ENCODE data around the gene GSK3A. TPM values are rescaled to one million over a fixed set of nuclear protein-coding genes. Genes with fewer than 3 reads are reported as not detected.

The GSK3A gene
- total RNA-seq, 1 experiment from 2014 or later = 19.0 TPM

DNA sequence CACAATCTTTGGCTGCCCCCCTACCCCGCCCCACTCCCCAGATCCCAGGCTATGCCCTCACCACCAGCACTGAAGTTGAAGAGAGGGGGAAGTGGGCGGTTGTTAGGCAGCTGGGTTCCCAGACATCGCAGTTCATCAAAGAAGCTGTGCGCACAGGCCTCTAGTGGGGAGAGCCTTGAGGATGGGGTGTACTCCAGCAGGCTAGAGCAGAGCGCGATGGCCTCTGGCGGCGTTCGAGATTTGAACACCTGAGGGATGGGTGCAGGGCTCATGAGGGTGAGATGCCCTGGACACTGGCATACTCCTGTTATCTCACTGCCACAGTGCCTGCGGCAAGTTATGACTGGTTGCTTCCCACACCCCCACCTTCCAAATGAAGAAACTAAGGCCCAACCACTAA lies 10.0 kb downstream of the GSK3A start:
- DNase-seq (ENCODE audit: extremely low read depth, low read depth) = no peak

DNA sequence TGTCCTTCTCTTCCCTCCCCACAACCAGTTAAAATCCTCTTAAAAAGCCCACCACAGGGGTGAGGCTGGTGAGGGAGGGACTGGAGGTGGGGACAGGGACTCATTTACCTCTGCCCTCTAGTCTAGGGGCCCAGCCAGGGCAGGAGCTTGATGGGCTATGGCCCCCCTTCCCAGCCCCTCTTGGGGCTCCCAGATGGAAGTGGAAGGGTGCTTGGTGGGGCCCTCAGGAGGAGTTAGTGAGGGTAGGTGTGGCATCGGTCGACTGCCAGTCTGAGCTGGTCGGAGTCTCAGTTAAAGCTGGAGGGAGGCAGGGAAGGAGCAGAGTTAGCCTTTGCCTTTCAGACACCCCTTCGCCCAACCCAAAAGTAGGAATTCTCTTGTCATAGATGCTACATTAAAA lies 11.8 kb downstream of the GSK3A start:
- DNase-seq (ENCODE audit: extremely low read depth, low read depth) = no peak

DNA sequence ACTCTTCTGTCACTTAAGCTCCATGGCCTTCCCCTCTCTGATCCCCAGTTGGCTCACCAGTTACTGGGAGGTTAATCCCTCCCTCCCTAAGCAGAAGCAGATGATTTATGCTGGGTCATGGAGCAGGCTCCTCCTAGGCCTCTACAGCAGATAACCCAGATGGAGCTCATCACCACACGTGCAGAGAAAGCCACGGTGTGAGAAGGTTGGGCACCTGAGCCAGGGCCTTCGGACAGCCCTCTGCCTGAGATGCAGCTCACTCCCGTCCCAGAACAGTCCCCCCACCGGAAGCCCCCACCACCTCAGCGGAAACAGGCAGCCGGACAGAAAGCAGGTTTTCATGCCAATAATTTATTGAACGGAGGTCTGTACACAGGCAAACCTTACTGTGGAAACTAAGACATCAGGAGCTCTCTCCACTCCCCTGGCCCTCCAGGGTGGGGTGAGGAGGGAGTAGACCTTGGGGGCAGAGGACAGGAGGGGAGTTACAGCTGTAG lies 12.5 kb downstream of the GSK3A start:
- DNase-seq (ENCODE audit: extremely low read depth, low read depth) = no peak

DNA sequence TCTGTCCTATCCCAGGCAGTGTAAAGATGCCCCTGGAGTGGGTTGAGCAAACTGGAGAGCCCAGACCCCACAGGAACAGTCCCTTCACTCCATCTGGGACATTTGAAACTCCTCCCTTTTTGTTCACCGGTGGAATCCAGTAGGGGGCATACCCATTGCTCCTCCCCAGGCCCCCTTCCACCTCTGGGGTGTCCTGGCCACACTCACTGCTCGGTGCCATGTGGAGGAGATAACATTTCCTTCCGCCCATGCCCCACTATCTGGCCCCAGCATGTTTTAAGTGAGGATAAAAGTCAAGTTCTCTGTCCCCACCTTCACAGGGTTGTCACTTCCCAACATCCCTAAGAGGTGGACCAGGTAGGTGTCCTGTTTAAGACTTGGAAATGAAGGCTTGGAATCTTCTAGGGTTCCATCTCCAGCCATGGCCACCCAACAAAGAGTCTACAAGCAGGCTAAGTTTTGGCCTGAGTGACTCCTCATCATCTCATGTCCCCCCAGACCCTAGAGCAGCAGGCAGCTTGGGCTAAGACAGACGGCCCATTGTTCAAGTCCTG lies 13.0 kb downstream of the GSK3A start:
- no peak for DNase-seq (ENCODE audit: extremely low read depth, low read depth)

DNA sequence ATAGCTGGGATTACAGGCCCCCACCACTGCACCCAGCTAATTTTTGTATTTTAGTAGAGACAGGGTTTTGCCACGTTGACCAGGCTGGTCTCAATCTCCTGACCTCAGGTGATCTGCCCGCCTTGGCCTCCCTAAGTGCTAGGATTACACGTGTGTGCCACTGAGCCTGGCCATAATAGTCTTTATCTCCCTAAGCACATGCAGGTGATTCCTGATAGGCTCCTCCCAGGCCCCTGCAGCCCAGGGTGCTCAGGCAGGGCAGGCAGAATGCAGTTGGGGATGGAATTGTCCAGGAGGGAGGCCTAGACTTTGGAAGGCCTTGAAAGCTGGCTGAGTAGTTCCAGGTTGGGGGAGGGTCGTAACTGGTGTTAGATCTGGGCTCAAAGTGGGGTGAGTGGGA lies 13.8 kb downstream of the GSK3A start:
- DNase-seq (ENCODE audit: extremely low read depth, low read depth) = no peak

DNA sequence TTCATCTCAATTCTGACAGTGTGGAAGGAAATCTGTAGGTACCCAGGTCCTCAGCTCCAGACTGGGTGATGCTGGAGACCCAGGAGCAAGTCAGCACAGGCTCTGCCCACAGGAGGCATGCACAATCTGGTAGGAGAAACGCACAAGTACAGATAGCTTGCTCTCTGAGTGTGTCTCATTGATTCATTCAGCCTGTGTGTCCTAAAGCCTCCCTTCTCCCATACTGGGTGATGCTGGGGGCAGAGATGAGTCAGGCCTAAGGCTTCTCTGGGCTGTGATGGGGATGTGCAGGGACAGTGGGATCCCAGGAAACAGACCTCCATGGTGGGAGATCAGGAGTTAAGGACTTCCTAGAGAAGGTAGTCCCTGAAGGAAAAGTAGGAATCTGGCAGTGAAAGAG lies 15.5 kb downstream of the GSK3A start:
- DNase-seq (ENCODE audit: extremely low read depth, low read depth) = no peak

DNA sequence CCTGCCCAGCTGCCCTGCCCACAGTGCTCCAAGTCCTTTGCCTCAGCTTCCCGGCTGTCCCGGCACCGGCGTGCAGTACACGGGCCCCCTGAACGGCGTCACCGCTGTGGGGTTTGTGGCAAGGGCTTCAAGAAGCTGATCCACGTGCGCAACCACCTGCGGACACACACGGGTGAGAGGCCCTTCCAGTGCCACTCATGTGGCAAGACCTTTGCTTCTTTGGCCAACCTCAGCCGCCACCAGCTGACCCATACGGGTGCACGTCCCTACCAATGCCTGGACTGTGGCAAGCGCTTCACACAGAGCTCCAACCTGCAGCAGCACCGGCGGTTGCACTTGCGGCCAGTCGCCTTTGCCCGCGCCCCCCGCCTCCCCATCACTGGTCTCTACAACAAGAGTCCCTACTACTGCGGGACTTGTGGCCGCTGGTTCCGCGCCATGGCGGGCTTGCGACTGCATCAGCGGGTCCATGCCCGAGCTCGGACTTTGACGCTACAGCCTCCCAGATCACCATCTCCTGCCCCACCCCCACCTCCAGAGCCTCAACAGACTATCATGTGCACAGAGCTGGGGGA lies 16.6 kb downstream of the GSK3A start:
- no peak for DNase-seq (ENCODE audit: extremely low read depth, low read depth)

DNA sequence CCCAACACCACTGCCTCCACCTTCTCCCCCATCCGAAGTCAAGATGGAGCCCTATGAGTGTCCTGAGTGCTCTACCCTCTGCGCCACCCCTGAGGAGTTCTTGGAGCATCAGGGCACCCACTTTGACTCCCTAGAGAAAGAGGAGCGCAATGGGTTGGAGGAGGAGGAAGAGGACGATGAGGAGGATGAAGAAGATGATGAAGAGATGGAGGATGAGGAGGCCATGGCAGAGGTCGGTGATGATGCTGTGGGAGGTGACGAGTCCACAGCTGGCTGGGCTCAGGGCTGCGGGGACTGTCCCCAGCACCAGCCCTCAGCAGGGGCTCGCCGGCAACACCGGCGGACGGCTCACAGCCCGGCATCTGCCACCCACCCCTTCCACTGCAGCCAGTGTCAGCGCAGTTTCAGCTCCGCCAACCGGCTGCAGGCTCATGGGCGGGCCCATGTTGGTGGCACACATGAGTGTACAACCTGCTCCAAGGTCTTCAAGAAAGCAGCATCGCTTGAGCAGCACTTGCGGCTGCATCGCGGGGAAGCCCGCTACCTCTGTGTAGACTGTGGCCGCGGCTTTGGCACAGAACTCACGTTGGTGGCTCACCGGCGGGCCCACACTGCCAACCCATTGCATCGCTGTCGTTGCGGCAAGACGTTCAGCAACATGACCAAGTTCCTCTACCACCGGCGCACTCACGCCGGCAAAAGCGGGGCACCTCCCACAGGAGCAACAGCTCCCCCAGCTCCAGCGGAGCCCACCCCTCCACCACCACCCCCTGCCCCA lies 17.3 kb downstream of the GSK3A start:
- no peak for DNase-seq (ENCODE audit: extremely low read depth, low read depth)

DNA sequence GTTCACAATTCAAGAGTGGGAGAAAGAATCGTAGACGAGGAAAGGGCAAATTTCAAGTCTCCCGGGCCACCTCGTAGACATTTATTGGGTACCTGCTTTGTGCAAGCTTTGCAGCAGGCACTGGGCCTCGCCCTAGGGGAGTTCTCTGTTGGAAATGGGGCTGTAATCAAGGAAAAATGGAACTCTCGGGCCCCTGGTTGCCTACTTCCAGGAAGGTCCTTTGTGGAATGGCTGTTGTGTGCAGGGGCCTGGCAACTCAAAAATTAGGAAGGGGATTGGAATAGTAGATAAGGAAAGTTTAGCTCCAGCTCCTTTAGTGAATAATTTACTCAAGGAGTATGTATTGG lies 21.7 kb downstream of the GSK3A start:
- DNase-seq (ENCODE audit: extremely low read depth, low read depth) = no peak

DNA sequence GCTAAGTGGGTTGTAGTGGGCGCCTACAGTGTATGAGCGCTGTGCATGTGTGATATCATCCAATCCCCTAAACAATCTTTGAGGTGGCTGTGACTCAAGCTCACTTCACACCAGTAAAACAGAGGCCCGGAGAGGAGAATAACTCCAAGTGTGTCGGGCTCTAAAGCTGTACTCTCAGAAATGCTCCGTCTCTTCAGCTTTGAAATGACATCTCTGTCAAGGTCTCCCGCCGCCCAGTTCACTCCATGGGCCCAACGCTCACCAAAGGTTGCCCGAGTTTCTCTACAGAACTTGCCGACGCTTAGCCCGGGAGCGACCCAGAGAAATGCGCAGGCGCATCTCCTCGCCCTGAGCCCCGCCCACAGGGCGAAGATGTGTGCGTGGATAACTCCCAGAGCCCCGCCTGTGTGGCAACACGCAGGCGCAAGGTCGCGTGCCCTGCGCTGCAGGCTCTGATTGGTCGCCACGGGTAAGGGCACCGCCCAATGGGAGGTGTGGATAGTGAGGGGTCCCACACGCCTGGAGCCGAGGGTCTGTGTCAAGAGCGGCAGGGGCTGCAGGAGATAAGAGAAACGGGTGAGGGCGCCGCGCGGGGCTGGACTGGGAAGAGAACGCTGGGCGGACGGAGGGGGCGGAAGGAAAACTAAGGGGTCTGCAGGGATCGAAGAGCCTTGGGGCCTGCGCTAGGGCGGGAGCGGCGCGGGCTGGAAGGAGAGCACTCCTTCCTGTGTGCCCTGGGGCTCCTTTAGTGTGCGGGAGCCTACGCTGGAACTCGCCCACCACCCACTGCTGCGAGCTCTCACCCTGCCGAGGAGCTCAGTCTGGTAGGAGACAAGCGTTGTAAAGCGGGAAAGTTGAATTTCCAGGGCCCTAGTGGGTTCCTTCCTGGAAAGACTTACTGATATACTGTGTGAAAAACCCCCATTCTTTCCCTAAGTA lies 22.3 kb downstream of the GSK3A start, which contains the start of gene ZNF526:
ZNF526 (plus strand) TSS at position 501 of the 939 bp plus-strand sequence. CDS start 4,092 bp downstream, outside the sequence.
- DNase-seq (ENCODE audit: extremely low read depth, low read depth) = peak; percentile 92

DNA sequence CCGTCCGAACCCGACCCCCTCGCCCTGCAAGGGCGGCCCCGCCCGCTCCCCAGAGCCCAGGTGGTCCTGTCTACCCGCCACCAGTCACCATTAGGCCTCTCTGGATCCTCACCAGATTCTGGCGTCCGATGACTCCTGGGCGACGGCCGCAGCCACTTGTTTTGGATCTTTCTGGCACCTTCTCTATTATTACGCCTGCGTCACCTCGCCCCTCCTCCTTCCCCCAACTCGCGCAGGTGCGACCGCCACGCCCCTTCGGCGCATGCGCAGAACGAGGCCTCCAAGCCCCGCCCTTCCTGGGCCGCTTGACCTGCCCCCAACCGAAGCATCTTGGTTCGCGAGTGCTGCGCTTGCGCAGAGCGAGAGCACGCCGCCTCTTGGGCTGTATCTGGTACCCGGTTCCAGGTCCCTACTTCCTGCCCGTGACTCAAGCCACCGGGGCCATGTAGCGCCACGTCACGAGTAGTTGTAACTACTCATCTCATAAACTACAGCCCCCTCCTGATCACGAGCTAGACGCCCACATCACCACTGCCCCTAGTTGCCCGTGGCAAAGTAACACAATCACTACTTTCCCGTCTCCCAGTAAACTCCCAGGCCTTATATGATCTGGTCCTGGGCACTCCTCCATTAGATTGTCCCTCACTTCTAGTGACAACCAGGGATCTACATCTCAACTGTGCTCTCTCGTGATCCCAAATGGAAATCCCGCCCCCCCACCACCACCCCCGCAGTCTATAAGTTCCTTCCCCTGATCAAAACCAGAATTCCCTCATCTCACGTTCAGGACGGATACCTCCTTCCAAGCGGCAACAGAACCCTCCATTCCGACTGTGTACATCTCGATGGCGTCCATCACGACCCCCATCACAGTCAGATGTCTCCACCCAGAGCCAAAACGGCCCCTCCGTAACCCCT lies 24.6 kb downstream of the GSK3A start, which contains the start of gene DEDD2:
DEDD2 (minus strand) TSS at position 158 of the 918 bp plus-strand sequence. CDS start 670 bp downstream, outside the sequence.
- DNase-seq (ENCODE audit: extremely low read depth, low read depth) = peak; percentile 93

DNA sequence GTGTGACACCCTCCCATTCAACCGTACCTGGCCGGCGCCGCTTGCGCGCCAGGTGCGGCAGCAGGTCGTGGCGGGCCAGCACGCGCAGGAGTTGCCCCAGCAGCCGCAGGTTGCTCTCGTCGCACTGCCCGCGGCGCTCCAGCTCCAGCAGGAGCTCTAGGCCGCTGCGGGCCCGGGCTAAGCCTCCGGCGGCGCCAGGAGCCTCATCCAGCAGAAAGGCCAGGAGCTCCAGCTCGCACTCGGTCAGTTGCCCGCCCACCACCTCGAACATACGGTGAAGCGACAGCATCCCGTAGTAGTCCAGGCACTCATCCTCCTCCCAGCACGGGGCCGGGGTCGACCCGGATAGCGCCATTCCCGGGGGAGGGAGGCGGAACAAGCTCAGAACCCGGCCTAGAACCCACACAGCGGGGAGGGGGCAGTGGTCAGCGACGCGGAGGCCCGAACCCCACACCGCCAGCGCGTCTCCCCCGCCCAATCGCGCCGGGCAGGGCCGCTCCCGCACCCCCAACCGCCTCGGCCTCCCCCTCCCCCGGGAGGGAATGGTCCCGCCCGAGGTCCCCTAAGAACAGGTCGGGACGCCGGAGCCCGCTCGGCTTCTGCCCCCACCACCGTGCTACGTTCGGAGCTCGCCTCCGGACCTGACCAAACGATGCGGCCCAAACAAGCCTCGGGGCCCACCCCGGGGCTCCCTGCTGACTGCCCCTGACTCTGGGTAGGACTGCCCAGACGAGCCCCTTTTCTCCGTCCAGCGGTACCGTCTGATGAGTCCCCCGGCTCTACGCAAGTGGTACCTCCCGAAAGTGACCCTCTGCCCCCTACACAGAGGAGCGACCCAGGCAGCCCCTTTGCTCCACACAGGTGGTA lies 25.5 kb downstream of the GSK3A start:
- no peak for DNase-seq (ENCODE audit: extremely low read depth, low read depth)

DNA sequence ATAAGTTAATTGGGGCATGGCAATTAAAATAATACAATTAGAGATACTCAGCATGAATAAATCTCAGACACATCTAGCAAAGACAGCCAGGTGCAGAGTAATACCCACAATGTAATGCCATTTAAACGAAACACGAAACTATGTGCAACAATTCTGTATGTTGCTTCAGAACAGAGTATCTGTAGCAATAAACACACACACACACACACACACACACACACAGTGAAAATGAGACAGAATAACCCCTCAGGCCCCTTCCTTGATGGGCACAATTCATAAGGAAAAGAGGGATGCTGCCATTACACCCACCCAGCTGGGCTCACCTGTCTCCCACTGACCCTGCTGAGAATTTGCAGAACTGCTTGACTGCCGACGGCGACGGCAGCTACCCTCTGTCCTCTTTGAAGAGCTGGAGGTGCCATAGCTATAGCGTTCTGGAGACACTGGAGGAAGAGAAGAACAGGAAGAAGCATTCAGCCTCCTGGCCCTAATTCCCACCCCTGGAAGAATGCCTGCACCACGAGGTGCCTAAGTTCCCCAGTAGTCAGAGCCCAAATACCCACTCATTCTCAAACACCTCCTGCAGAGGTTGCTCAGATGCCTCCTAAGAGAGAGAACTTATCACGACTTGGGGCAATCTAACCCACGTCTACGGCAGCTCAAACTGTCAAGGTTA lies 27.5 kb downstream of the GSK3A start:
- DNase-seq (ENCODE audit: extremely low read depth, low read depth) = no peak

DNA sequence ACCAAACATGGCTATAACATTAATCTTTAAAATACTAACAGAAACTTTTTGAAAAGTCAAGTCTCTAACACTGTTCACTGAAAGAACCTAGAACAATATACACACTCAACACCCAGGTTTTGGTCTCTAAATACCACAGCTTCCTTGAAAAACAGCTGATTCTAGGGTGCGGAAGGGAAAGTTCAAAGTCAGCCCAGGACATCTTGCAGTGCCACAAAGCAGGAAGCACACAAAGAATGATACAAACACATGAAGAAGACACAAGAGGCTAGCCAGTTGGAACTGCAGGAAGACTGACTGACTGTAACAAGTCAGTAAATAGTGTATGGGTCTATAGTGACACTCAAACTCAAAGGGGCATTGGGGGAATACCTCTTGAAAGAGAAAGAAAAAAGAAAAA lies 29.5 kb downstream of the GSK3A start:
- DNase-seq (ENCODE audit: extremely low read depth, low read depth) = no peak

DNA sequence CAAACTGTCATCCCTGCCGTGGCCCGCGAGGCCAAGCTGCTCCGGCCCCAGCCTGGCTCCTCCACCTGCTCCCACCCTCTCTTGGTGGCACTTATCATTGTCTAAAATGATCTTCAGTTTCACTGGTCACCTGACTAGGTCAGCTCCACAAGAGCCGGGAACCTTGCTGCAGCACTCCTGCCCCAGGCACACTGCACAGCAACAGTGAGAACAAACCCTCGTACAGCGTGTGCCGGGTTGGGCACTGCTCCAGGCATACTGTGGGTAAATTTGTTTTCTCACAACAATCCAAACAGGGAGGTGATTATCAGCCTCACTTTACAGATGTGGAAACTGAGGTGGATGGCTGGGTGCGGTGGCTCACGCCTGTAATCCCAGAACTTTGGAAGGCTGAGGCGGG lies 33.8 kb downstream of the GSK3A start:
- DNase-seq (ENCODE audit: extremely low read depth, low read depth) = no peak

DNA sequence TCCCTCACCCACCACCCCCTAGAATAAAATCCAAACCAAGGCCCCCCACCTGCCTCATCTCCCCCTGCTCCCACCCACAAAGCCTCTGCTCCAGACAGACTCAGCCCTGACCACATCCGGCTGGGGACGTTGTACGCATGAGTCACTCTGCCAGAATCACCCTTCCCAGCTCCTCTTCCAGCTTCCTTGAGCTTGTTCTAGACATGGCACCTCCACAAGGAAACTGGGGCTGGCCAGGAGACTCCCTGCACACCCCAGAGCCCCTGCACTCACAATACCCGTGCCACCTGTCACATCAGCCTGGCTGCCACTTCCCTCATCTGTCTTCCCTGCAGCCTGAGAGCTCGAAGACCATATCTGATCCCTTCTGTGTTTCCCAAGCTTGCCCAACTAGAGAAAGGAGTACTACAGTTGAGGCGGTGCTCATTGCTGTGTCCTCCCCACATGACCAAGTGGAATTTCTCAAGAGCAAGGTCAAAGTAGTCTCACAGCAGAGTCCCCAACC lies 34.6 kb downstream of the GSK3A start:
- no peak for DNase-seq (ENCODE audit: extremely low read depth, low read depth)

DNA sequence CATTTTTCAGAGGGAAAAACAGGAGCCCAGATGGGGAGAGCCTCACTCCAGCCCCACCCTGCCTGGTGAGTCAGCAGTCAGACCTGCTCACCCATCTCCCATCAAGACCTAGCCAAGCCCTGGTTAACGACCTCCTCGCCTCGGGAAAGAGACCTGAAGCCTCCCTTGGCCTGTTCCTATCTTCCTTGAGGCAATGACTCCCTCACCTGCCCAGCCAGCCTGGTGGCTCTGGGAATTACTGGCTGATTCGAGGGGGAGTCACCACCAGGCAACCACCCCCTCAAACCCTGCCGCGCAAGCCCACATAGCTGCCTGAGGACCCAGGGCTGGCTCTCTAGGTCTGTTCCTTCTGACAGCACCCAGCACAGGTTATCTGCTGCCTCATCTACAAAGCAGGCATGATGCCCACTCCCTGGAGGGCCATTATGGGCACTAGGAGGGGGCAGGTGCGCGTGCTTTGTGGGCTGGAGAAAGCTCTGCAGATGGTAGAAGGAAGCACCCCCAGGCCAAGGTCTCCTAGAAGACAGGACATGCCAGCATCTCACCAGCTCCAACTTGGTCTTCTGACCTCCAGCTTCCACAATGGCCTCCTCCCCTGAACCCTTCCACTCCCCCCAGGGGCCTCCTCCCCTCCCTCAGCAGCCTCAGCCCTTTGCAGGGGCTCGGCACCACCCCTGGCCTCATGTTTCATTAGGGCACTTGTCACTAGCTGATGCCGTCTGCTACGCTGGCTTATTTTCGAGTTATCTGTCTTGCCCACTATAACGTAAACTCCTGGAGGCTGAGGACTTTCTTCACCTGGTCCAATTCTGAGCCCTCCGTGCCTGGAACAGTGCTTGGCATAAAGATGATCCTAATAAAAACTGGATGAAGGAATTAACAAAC lies 35.3 kb downstream of the GSK3A start:
- no peak for DNase-seq (ENCODE audit: extremely low read depth, low read depth)

Data from NCI-H460 (cell line).